GM19372 (cell line): Measurements from ENCODE around the gene PDILT.
"Not testable (repeated sequence)": the region's sequence is repeated elsewhere in the genome, so short reads cannot be mapped to it uniquely, and the experiment has no call there.

Experiments
- ATAC-seq: cut with Tn5 transposase; IDR thresholded peaks from one replicate; pipeline ENCODE4 v1.9.1; 2021; ENCODE audit warnings: mild to moderate bottlenecking, low read depth, moderate library complexity; ENCODE audit not compliant: unreplicated experiment

The PDILT gene, protein sequence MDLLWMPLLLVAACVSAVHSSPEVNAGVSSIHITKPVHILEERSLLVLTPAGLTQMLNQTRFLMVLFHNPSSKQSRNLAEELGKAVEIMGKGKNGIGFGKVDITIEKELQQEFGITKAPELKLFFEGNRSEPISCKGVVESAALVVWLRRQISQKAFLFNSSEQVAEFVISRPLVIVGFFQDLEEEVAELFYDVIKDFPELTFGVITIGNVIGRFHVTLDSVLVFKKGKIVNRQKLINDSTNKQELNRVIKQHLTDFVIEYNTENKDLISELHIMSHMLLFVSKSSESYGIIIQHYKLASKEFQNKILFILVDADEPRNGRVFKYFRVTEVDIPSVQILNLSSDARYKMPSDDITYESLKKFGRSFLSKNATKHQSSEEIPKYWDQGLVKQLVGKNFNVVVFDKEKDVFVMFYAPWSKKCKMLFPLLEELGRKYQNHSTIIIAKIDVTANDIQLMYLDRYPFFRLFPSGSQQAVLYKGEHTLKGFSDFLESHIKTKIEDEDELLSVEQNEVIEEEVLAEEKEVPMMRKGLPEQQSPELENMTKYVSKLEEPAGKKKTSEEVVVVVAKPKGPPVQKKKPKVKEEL

DNA sequence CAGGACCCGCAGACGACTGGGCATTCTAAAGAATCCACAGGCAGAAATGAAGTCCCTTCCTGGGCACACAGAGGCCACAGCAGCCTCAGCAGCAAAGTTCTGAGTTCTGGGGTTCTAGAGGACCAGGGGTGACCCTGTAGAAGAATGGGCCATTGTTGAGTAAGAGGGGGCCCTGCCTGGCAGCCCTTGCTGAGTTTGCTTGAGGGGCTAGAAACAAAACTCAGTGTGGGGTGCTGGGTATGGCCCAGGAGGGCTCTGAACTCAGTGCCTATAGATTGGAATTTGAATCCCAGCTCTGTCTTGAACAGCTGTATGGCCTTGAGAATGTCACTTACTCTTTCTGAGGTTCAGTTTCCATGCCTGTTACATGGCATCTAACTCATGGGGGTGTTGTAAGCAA is at the start of gene PDILT:
Gene PDILT, minus strand, starts transcription at position 101 of the 400 bp plus-strand sequence. CDS start 5,437 bp downstream, outside the sequence.
- ATAC-seq: no peak

DNA sequence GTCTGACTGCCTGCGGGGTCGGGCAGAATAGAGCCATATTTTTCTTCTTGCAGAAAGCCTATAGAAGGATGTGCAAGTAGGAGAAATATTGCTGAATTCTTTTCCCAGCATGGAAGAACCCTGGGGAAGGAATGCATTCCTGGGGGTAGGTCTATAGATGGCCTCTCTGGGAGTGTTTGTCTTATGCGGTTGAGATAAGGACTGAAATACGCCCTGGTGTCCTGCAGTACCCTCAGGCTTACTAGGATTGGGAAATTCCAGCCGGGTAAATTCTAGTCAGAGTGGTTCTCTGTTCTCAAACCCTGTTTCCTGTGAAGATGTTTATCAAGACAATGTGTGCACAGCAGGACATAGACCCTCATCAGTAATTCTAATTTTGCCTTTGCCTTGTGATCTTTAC is 49.1 kb upstream of the PDILT start:
- not testable (repeated sequence) for ATAC-seq

DNA sequence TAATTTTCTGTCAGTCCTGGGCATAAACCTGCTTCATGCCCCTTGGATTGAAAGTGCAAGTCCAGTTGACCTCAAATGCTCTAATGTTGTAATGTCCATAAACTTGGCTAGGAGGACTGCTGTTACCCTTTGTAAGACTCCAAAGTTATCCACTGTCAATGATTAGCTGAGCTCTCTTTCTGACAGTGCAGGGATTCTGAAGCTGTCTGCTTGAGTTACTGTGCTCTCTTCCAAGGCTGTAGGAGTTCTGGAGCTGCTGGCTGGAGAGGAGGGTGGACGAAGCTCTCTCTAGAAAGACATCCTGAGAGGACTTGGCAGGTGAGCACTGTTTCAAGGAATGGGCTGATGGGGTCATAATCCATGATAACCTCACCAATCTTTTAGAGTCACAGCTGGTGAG is 46.8 kb upstream of the PDILT start, which contains the start of gene ACSM2A:
Gene ACSM2A, plus strand, starts transcription at position 158 of the 400 bp plus-strand sequence. CDS start 8,594 bp downstream, outside the sequence.
- not testable (repeated sequence) for ATAC-seq

DNA sequence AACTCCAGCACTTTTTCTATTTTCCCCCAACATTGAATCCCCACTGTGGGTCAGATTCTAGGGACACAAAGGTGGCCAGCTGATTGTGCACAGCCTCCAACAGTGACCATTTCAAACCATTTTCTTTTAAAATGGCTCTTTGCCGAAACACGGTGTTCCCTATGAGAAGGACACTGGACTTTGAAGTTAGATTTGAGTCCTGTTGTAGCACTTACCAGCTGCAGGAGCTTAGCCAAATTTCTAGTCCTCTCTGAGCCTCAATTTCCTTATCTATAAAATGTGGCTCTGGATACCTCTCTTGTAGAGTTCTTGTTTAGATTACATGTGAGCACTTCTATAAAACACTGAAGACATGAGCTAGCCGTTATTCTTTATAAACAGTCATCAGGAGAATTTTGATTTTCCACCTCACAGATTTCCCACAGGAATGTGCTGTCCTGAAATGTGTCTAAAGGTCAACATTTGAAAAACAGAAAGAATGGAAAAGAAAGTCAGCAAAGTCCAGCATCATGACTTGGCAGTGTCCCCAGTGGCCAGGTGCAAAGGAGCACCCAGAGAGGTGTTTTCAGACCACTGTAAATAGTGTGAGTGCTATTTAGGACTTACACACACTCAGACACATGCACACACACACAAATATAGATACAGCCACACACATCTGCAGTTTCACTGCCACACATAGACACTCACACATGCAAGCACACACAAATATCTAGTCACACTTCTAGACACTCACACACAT is 42.3 kb upstream of the PDILT start:
- not testable (repeated sequence) for ATAC-seq

DNA sequence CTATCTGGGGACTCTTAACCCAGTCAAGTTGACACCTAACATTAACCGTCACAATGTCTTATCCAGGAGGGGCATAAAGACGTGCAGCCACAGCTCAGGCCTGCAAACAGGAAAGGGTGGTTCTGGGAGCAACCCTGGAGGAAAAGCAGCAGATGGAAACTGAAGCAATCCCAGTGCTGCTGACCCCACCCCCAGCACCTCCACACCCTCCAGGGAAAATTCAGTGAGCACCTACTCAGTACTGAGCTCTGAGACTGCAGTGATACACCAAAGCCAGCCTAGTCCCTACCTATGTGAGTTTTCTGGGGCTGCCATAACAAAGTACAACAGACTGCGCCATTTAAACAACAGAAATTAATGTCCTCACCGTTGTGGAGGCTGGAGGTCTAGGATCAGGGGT is 37.3 kb upstream of the PDILT start:
- not testable (repeated sequence) for ATAC-seq

DNA sequence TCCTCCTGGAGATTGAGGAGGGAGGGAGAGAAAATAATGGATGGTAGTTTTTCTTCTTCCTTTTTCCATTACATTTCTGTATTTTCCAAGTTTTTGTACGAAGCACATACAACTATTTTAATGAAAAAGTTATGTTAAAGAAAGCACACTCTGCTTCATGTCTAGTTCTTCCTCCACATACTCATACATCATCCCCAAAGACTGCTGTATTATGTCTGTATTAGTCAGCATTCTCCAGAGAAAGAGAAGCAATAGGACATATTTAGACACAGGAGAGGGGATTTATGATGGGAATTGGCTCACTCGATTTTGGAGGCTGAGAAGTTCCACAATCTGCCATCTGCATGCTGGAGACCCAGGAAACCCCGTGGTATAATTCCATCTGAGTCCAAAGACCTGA is 36.7 kb upstream of the PDILT start:
- ATAC-seq: no peak

DNA sequence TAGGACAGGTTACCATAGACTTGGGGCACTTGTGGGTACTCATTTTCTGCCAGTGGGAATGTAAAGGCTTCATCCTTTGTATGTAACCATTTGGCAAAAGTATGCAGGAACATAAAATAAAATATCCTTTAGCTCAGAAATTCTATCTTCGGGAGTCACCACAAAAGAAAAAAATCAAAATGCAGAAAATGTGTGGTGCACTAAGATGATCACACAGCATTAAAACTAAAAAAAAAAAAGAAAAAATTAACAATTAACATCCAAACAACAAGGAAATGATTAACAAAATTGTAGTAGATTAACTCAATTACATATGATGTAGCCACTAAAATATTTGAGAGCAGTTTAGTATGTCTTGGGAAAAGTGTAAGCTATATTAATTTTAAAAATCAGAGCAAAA is 36.2 kb upstream of the PDILT start:
- not testable (repeated sequence) for ATAC-seq

DNA sequence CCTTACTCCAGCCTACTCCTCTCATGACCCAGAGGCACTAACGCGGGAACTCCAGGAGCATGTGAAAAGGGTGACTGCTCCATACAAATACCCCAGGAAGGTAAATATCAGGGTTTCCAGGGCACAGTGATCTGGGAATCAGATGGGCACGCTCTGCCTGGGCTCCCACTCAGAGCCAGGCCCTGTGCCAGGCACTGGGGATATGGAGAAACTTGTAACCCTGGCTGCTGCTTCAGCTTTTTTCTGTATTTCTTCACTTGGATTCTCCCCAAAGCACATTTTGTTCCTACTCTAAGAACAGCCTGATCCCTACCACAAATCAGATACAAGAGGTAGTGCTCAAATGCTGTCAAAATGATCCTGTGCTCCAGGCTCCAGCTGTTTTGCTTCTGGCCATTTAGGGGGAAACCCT is 35.3 kb upstream of the PDILT start:
- ATAC-seq: not testable (repeated sequence)

DNA sequence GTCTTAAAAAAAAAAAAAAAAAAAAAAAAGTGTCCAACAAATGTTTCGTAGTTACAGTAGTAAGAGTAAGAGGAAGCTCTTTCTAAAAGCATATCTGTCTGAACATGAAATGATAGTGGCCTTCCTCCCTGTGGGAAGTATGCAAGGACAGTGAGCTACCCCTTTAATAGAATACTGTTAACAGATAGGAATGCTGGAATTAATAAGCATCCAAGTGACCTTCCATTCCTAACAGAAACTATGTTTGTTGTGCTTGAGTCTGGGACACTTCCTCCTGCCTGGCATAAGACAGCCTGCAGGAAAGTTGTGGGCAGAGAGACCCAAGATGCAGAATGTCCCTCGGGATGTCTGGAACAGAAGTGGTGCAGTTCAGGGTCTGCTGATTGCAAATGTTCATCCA is 34.4 kb upstream of the PDILT start:
- not testable (repeated sequence) for ATAC-seq

DNA sequence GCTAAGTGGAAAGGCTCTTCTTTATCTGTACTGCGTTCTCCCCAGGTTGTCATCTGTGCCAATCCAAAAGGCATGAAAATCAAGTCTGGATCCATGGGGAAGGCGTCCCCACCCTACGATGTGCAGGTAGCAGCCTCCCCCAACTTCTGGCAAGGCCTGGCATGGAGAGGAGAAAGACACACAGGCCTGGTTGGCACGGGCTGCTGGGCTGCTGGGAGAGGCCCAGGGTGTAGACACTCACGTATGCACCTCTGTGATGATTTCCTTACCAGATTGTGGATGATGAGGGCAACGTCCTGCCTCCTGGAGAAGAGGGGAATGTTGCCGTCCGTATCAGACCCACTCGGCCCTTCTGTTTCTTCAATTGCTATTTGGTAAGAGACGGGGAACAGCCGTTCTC is 26.4 kb upstream of the PDILT start:
- no peak for ATAC-seq

DNA sequence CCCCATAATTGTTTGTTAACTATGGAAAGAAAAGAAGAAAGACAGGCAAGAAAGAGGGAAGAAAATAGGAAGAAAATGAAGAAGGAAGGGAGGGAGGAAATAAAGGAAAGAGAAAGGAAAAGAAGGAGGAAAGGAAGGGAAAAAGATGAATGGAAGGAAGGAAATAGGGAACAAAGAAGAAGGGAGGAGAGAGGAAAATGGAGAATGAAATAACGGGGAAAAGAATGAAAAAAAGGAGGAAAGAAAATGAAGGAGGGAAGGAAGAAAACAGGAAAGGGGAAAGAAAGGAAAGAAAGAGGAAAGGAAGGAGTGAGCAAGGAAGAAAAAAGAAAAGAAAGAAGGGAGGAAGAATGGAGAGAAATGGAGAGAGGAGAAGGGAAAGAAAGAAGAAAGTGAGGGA is 25.9 kb upstream of the PDILT start:
- ATAC-seq: not testable (repeated sequence)

DNA sequence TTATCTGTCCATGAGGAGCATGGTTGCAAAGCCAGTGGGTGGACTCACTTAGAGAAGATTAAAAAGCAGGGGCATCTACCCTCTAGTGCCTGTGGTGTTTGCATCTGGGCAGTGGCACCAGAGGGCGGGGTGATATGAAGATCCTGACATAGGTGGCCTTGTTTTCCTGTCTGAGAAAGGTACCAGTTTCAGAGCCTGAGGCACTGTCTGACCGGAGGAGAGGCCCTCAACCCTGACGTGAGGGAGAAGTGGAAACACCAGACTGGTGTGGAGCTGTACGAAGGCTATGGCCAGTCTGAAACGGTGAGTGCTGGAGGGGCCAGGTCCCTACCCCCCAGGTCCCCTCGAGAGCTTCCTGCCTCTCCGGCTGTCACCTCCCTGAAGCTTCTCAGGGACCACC is 25.0 kb upstream of the PDILT start:
- ATAC-seq: not testable (repeated sequence)

DNA sequence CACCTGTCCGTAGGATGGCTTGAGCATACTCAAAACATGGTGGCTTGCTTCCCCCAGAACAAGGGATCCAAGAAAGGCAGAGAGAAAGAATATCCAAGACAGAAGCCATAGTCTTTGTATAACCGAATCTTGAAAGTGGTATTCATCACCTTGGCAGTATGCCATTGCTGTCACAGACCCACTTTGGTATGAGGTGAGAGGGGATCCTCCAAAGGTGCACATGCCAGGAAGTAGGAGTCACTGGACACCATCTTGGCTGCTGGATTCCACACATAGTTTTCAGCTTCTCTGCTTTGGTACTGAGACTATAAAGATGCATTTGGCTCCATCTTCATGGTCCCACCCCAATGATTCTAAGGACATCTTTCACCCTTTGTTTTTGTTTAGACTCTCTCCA is 22.9 kb upstream of the PDILT start:
- ATAC-seq: not testable (repeated sequence)

DNA sequence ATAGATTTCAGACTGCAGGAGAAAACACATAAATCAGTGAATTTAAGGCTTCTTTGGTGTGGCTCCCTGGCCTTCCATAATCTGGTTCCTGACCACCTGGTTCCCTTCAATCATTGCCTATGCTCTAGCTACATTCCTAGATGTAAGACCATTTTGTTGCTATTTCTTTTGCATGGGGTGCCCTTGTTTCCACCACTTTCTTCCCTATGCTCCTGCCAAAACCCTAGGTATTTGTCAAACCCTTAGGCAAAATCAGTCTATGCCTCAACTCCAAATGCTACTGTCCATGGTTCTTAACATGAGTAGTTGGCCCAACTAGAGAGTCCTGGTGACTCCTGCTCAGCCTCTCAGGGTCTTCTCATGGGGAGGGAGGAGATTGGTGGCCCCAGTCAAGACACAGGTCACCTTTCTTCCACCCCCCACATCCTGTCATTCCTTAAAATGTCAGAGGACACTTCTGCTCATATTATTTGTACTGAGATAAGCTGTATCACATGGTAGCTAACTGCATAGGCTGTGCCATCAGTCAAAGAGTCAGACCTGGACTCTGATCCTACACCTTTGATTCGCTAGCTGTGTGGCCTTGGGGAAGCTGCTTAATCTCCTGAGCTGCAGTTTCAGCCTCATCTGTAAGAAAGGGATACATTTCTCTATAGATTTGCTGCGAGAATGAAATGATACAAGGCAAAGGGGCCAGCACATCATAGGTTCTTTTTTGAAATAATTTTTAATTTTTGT is 19.8 kb upstream of the PDILT start:
- no peak for ATAC-seq

DNA sequence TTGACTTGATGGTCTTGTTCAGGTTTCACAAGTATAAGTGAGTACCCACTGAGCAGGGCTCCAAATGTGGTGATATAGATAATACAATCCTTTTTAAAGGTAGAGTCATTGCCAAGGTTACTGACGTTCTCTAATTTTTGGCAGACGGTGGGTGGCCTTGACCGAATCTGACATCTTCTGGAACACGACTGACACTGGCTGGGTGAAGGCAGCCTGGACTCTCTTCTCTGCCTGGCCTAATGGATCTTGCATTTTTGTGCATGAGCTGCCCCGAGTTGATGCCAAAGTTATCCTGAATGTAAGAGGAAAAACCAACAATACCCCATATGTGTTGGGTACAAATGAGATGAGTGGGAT is 19.2 kb upstream of the PDILT start:
- not testable (repeated sequence) for ATAC-seq

DNA sequence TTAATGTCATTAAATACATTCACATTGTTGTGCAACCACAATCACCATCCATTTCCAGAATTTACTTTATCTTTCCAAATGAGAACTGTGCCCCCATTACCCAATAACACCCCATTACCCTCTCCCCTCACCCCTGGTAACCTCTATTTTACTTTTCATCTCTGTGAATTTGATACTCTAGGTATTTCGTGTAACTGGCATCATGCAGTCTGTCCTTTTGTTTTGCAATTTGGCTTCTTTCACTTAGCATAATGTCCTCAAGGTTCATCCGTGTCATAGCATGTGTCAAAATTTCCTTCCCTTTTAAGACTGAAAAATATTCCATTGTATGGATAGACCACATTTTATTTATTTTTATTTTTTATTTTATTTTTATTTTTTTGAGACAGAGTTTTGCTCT is 17.2 kb upstream of the PDILT start:
- ATAC-seq: not testable (repeated sequence)

DNA sequence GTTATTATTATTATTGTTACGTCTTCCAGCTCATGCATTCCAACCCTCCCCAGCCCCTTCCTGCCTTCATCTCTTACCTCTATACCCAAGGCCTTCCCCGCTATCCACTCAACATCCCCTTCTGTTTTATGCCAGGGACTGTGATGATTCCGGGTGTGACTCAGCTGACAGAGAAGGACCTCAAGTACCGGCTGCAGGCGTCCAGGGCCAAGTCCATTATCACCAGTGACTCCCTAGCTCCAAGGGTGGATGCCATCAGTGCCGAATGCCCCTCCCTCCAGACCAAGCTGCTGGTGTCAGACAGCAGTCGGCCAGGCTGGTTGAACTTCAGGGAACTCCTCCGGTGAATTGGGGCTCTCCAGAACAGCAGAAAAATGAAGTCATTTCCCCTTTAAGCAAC is 14.6 kb upstream of the PDILT start:
- not testable (repeated sequence) for ATAC-seq

DNA sequence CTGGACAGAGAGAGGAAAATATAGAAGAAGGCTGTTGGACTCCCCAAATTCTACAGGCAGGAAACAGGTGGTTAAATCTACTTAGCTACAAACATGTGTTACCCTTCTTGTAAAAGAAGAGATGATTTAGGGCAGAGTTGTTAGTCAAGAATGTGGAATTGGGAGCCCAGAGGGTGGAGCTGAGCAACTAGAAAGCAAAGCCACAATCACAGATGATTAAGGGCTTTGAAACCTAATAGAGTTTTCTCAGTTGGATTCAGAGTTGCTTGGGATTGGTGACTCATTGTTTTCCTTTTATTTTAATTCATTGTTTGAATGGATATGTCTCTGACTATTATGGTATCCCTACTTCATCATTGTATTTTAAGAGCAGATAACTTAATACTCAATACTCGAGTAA is 11.0 kb upstream of the PDILT start:
- no peak for ATAC-seq

DNA sequence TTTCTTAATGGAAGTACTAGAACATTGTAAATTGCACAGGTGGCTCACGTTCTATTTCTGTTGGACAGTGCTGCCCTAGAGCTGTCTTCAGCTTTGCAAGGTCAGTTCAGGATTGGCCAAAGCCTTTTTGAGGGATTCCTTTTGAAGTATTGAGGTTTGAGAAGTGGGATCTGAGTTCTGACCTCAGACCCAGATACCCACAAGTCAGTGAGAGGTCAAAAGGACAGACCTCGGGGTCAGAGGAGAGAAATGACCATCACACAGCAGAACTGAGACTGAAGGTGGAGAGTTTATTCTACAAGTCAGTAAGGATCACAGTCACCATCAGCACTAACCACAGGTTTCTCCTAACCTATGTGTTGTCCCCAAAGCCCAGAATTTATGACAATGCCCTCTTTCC is 6.5 kb upstream of the PDILT start:
- no peak for ATAC-seq

DNA sequence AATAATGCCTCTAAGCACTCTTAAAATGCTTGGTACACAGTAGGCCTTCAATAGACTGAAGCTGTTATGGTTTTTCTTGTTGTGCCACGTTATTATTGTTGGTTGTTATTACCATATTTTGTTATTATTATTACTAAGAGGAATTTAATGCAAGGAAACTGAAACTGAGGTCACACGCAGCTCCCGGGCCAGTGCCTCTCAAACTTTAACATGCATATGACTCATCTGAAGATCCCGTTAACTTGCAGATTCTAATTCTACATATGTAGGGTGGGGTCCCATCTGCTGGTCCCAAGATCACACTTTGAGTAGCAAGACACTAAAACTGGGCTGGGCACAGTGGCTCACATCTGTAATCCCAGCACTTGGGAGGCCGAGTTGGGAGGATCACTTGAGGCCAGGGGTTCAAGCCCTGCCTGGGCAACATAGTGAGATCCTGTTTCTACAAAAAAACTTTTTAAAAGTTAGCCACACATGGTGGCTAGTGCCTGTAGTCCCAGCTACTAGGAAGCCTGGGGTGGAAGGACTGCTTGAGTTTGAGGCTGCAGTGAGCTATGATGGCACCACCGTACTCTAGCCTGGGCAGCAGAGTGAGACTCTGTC is 5.7 kb upstream of the PDILT start:
- no peak for ATAC-seq
